Measurements from ENCODE around the gene SLC16A13.

DNA sequence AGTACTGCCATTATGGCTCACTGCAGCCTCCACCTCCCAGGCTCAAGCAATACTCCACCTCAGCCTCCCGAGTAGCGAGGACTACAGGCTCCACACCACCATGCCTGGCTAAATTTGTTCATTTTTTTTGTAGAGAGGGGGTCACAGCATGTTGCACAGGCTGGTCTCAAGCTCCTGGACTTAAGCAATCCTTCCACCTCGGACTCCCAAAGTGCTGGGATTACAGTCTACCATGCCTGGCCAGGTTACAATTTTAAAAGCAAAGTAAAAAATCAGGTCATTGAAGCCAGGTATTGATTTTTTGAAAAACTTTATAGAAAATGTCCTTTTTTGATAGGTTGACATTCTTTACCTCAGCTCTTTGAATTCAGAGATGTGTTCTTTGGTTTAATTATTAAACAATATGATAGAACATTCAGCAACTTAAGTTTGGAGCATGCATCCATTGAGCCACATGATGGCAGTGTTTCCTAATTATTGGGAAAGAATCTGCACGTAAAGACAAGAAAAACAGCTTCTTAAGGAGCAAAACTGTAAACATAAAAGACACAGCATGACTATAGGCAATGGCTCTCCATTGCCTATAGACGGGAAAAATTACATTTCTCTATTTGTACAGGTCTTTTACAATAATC lies 9.8 kb downstream of the SLC16A13 start:
- TF ChIP-seq EZH2 (IDR thresholded peaks at IDR 0.05) (no peak), POLR2AphosphoS5 (IDR thresholded peaks at IDR 0.05; ENCODE audit: borderline replicate concordance, low read depth, low read length) (no peak), FOXP2 (optimal IDR thresholded peaks at IDR 0.05; ENCODE audit: control extremely low read depth, extremely low read length, insufficient read depth) (no peak)

Measured in SK-N-MC (cell line).